GM06990 (cell line): ENCODE results near the gene IDH3B.

Source experiments
- DNase-seq: peaks from one replicate; pipeline ENCODE4 v3.0.0-alpha.2; 2011; ENCODE audit not compliant: insufficient read length; ENCODE audit errors: extremely low read depth
- H3K27me3 ChIP-seq: replicated peaks from 2 replicates; pipeline ENCODE4 v1.6.0; 2011; ENCODE audit warnings: low read length; ENCODE audit not compliant: control insufficient read depth, insufficient read depth
- H3K36me3 ChIP-seq: 2 replicates; pipeline ENCODE4 v1.5.1; 2011; ENCODE audit warnings: low read length; ENCODE audit not compliant: control insufficient read depth, insufficient read depth
- H3K4me3 ChIP-seq: replicated peaks from 2 replicates; pipeline ENCODE4 v1.5.1; 2011; ENCODE audit warnings: low read depth, mild to moderate bottlenecking, control low read depth, low read length
- CTCF ChIP-seq: IDR thresholded peaks from 2 replicates; pipeline ENCODE4 v1.5.1; 2011; ENCODE audit warnings: low read length, control low read depth, mild to moderate bottlenecking, inconsistent platforms; ENCODE audit not compliant: insufficient read depth, poor library complexity, severe bottlenecking

The IDH3B gene

GRCh38 chr20:2671977-2672376 is 8.0 kb upstream of the IDH3B start:
- Histone ChIP-seq H3K36me3 (no peaks in the 10 kb centered on the region), H3K27me3 (no peaks in the 10 kb centered on the region), H3K4me3 (no peak overlapping the region)
- no peak for DNase-seq
- no peak for TF ChIP-seq CTCF

GRCh38 chr20:2663364-2663886 is 591 bp downstream of the IDH3B start:
- Histone ChIP-seq H3K4me3 (peak overlapping the region; percentile 76), H3K27me3 (no peaks in the 10 kb centered on the region), H3K36me3 (peaks cover 8% of the 10 kb centered on the region)
- TF ChIP-seq CTCF: no peak
- no peak for DNase-seq

GRCh38 chr20:2659547-2659946 is 4.5 kb downstream of the IDH3B start:
- TF ChIP-seq CTCF: no peak
- no peak for DNase-seq
- Histone ChIP-seq H3K4me3 (no peak overlapping the region), H3K36me3 (peaks cover 42% of the 10 kb centered on the region), H3K27me3 (no peaks in the 10 kb centered on the region)

GRCh38 chr20:2658414-2659354 is 5.3 kb downstream of the IDH3B start:
- Histone ChIP-seq H3K27me3 (no peaks in the 10 kb centered on the region), H3K4me3 (no peak overlapping the region), H3K36me3 (peaks cover 49% of the 10 kb centered on the region)
- no peak for DNase-seq
- TF ChIP-seq CTCF: no peak

GRCh38 chr20:2657674-2658073 is 6.3 kb downstream of the IDH3B start:
- Histone ChIP-seq H3K36me3 (peaks cover 49% of the 10 kb centered on the region), H3K27me3 (no peaks in the 10 kb centered on the region), H3K4me3 (no peak overlapping the region)
- no peak for DNase-seq
- no peak for TF ChIP-seq CTCF
